ENCODE measurements around the gene PLD2.

DNA sequence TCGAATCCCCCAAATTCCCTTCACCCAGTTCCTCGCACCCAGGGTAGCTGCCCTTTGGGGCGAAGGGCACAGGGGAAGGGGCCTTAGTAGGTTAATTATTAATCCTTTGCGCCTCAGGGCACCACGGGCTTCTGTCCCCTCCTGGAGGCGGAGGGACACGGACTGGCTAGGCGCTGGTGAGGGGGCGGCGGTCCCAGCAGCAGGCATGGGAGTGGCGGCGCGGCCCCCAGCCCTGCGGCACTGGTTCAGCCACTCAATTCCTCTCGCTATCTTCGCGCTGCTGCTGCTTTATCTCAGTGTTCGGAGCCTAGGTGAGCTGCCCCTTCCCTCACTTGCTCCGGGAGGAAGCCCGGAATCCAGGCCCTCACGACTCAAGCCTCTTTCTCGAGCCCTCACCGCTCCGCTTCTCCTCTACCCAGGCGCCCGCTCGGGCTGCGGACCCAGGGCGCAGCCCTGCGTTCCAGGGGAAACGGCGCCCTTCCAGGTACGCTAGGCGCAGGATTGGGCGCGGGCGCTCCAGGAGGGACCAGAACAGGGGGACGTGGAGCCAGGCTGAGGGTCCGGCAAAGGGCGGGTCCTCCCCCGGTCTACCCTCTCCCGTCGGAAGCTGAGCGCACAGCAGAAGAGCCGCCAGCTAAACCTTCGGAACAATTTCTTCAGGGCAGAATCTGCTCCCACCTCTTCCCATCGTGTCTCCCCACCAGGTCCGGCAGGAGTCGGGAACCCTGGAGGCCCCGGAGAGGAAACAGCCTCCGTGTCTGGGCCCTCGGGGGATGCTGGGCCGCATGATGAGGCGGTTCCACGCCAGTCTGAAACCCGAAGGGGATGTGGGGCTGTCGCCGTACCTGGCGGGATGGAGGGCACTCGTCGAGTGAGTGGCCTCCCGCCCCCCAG is 17.9 kb upstream of the PLD2 start, which contains the start of gene GLTPD2:
- TF ChIP-seq, protein P1, sequence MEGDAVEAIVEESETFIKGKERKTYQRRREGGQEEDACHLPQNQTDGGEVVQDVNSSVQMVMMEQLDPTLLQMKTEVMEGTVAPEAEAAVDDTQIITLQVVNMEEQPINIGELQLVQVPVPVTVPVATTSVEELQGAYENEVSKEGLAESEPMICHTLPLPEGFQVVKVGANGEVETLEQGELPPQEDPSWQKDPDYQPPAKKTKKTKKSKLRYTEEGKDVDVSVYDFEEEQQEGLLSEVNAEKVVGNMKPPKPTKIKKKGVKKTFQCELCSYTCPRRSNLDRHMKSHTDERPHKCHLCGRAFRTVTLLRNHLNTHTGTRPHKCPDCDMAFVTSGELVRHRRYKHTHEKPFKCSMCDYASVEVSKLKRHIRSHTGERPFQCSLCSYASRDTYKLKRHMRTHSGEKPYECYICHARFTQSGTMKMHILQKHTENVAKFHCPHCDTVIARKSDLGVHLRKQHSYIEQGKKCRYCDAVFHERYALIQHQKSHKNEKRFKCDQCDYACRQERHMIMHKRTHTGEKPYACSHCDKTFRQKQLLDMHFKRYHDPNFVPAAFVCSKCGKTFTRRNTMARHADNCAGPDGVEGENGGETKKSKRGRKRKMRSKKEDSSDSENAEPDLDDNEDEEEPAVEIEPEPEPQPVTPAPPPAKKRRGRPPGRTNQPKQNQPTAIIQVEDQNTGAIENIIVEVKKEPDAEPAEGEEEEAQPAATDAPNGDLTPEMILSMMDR (IDR thresholded peaks at IDR 0.05), result no peak
- TF ChIP-seq POLR2A (IDR thresholded peaks at IDR 0.05), result no peak
